Neuronal stem cell (in vitro differentiated cells): Measurements from ENCODE around the gene RSAD1.

Source experiments
- DNase-seq: peaks from one replicate; pipeline ENCODE4 v3.0.0-alpha.2; 2013; ENCODE audit warnings: low spot score
- H2AFZ ChIP-seq: one replicate; pipeline ENCODE4 v1.6.1; 2013; ENCODE audit warnings: mild to moderate bottlenecking, low read length, inconsistent platforms
- H2AK5ac ChIP-seq: 2 replicates; pipeline ENCODE4 v1.6.1; 2013; ENCODE audit warnings: low read depth, mild to moderate bottlenecking, inconsistent platforms, low read length, moderate library complexity, mixed read lengths
- H2BK120ac ChIP-seq: 2 replicates; pipeline ENCODE4 v1.6.1; 2013; ENCODE audit warnings: low read depth, mild to moderate bottlenecking, inconsistent platforms, low read length, moderate library complexity, mixed read lengths
- H2BK12ac ChIP-seq: one replicate; pipeline ENCODE4 v1.6.1; 2013; ENCODE audit warnings: low read length, inconsistent platforms
- H2BK15ac ChIP-seq: 2 replicates; pipeline ENCODE4 v1.6.1; 2013; ENCODE audit warnings: mild to moderate bottlenecking, low read length, inconsistent platforms, mixed read lengths
- H2BK5ac ChIP-seq: one replicate; pipeline ENCODE4 v1.6.1; 2013; ENCODE audit warnings: inconsistent platforms, mild to moderate bottlenecking, low read length, moderate library complexity
- H3K14ac ChIP-seq: one replicate; pipeline ENCODE4 v1.6.1; 2013; ENCODE audit warnings: low read length, inconsistent platforms
- H3K18ac ChIP-seq: 2 replicates; pipeline ENCODE4 v1.6.1; 2013; ENCODE audit warnings: low read length, inconsistent platforms
- H3K23ac ChIP-seq: 2 replicates; pipeline ENCODE4 v1.6.1; 2013; ENCODE audit warnings: low read depth, mild to moderate bottlenecking, mixed read lengths, low read length, inconsistent platforms; ENCODE audit not compliant: poor library complexity
- H3K27ac ChIP-seq: replicated peaks from 3 replicates; pipeline ENCODE4 v1.5.1; 2013; ENCODE audit warnings: low read length, inconsistent platforms
- H3K27me3 ChIP-seq, 3 experiments: 2 replicates each; pipeline ENCODE4 v1.6.1; 2013; ENCODE audit warnings: low read length in 3 of 3, mild to moderate bottlenecking in 2 of 3, inconsistent platforms in 1 of 3, low read depth in 1 of 3, mixed read lengths in 1 of 3, moderate library complexity in 1 of 3; ENCODE audit not compliant: control insufficient read depth in 3 of 3, insufficient read depth in 3 of 3
- H3K36me3 ChIP-seq, 2 donors: replicated peaks in 1 of 2; 2 replicates each; pipeline ENCODE4 v1.6.1; 2013; ENCODE audit warnings: low read length in 2 of 2; ENCODE audit not compliant: control insufficient read depth in 2 of 2, insufficient read depth in 2 of 2
- H3K4ac ChIP-seq: 2 replicates; pipeline ENCODE4 v1.6.1; 2013; ENCODE audit warnings: inconsistent platforms, mild to moderate bottlenecking, low read length, moderate library complexity
- H3K4me1 ChIP-seq, 2 donors: 1 replicate in 1 of 2; 2 replicates in 1 of 2; pipeline ENCODE4 v1.6.1; 2013; ENCODE audit warnings: low read length in 2 of 2, low read depth in 1 of 2; ENCODE audit not compliant: control insufficient read depth in 2 of 2, insufficient read depth in 1 of 2
- H3K4me2 ChIP-seq: one replicate; pipeline ENCODE4 v1.6.1; 2013; ENCODE audit warnings: mild to moderate bottlenecking, low read length, inconsistent platforms; ENCODE audit not compliant: insufficient read depth, poor library complexity, severe bottlenecking
- H3K4me3 ChIP-seq, 2 donors: 2 replicates each; pipeline ENCODE4 v1.5.1; 2013; ENCODE audit warnings: low read length in 2 of 2, mild to moderate bottlenecking in 2 of 2, inconsistent platforms in 1 of 2, moderate library complexity in 1 of 2
- H3K79me1 ChIP-seq: one replicate; pipeline ENCODE4 v1.6.1; 2013; ENCODE audit warnings: low read depth, mild to moderate bottlenecking, inconsistent platforms, low read length, moderate library complexity
- H3K9ac ChIP-seq: one replicate; pipeline ENCODE4 v1.6.1; 2013; ENCODE audit warnings: mild to moderate bottlenecking, low read depth, low read length, inconsistent platforms; ENCODE audit not compliant: poor library complexity
- H3K9me3 ChIP-seq, 2 donors: replicated peaks in 1 of 2; 2 replicates each; pipeline versions ENCODE3 to v1.6.1; 2013; ENCODE audit warnings: low read length in 2 of 2, mild to moderate bottlenecking in 2 of 2, inconsistent platforms in 1 of 2, low read depth in 1 of 2, mixed read lengths in 1 of 2, moderate library complexity in 1 of 2; ENCODE audit not compliant: control insufficient read depth in 2 of 2, insufficient read depth in 1 of 2
- H4K8ac ChIP-seq: one replicate; pipeline ENCODE4 v1.6.1; 2013; ENCODE audit warnings: low read depth, mild to moderate bottlenecking, inconsistent platforms, low read length, moderate library complexity
- H4K91ac ChIP-seq: one replicate; pipeline ENCODE4 v1.6.1; 2013; ENCODE audit warnings: low read length, low read depth, mild to moderate bottlenecking, inconsistent platforms; ENCODE audit not compliant: poor library complexity
- WGBS, 2 donors: extraction: QIAGEN DNeasy Blood & Tissue Kit; methylation state at CpG; one replicate each; pipeline ENCODE4 v1.1.7; 2013; ENCODE audit warnings: missing lambda C conversion rate in 2 of 2, mixed read lengths in 1 of 2; ENCODE audit not compliant: insufficient read length in 2 of 2, insufficient replicate concordance in 1 of 2; ENCODE audit errors: extremely low coverage in 2 of 2; 5-methylcytosine and 5-hydroxymethylcytosine counted together

Gene RSAD1

GRCh38 chr17:50458701-50459676 is 19.7 kb upstream of the RSAD1 start:
- no peak overlapping the region for H2BK120ac ChIP-seq
- no peaks in the 10 kb centered on the region for H3K9me3 ChIP-seq
- DNase-seq = no peak

GRCh38 chr17:50459756-50460155 is 18.9 kb upstream of the RSAD1 start:
- Histone ChIP-seq H2BK5ac (no peak overlapping the region), H3K4me3 (no peak overlapping the region), H2BK120ac (no peak overlapping the region), H3K9ac (no peak overlapping the region), H3K27me3 (peaks cover 0 to 18% (median 0%) of the 10 kb centered on the region in 3 experiments), H3K4me2 (no peak overlapping the region), H4K91ac (no peak overlapping the region), H2AK5ac (no peak overlapping the region), H3K4ac (no peak overlapping the region), H3K18ac (no peak overlapping the region), H2BK12ac (no peak overlapping the region), H3K36me3 (no peaks in the 10 kb centered on the region), H3K14ac (no peak overlapping the region), H2AFZ (no peak overlapping the region), H3K23ac (no peak overlapping the region), H3K9me3 (no peaks in the 10 kb centered on the region), H2BK15ac (no peak overlapping the region), H3K79me1 (no peaks in the 10 kb centered on the region), H3K4me1 (no peaks in the 10 kb centered on the region), H4K8ac (no peak overlapping the region), H3K27ac (no peak overlapping the region)
- no CpG with 5 or more reads among the region's 4 CpGs for WGBS, 2 donors
- no peak for DNase-seq

More at GRCh38 chr17:50458701-50459676, 19.7 kb upstream of the RSAD1 start:
- no peak overlapping the region for H3K23ac ChIP-seq
- no peak overlapping the region for H3K4ac ChIP-seq
- WGBS, 2 donors = no CpG with 5 or more reads among the region's 16 CpGs
- H2BK12ac ChIP-seq = no peak overlapping the region
- H3K4me3 ChIP-seq = no peak overlapping the region
- H3K4me1 ChIP-seq = no peaks in the 10 kb centered on the region
- H3K27ac ChIP-seq = no peak overlapping the region
- H3K18ac ChIP-seq = no peak overlapping the region
- no peaks in the 10 kb centered on the region for H3K79me1 ChIP-seq
- no peak overlapping the region for H4K8ac ChIP-seq
- H4K91ac ChIP-seq = no peak overlapping the region
- no peak overlapping the region for H3K9ac ChIP-seq
- no peak overlapping the region for H2AK5ac ChIP-seq
- no peak overlapping the region for H3K4me2 ChIP-seq
- peaks cover 0 to 18% (median 0%) of the 10 kb centered on the region in 3 experiments for H3K27me3 ChIP-seq
- no peak overlapping the region for H2BK15ac ChIP-seq
- H2BK5ac ChIP-seq = no peak overlapping the region
- no peaks in the 10 kb centered on the region for H3K36me3 ChIP-seq
- no peak overlapping the region for H2AFZ ChIP-seq
- H3K14ac ChIP-seq = no peak overlapping the region

- no peak for DNase-seq
These were observed 17.7 kb upstream of the RSAD1 start for GRCh38 chr17:50460831-50461526.

More at GRCh38 chr17:50460831-50461526, 17.7 kb upstream of the RSAD1 start:
- Histone ChIP-seq H2BK120ac (no peak overlapping the region), H2AK5ac (no peak overlapping the region), H2AFZ (no peak overlapping the region), H3K23ac (peak overlapping the region; percentile 70), H3K27me3 (peaks cover 0 to 18% (median 0%) of the 10 kb centered on the region in 3 experiments), H3K4me2 (no peak overlapping the region), H2BK5ac (no peak overlapping the region), H3K36me3 (no peaks in the 10 kb centered on the region), H3K4ac (no peak overlapping the region), H3K14ac (peak overlapping the region; percentile 63), H2BK12ac (no peak overlapping the region), H3K18ac (peak overlapping the region; percentile 13), H2BK15ac (no peak overlapping the region), H3K79me1 (no peaks in the 10 kb centered on the region), H3K4me3 (no peak overlapping the region), H3K27ac (no peak overlapping the region), H3K4me1 (no peaks in the 10 kb centered on the region), H4K8ac (no peak overlapping the region), H4K91ac (no peak overlapping the region), H3K9ac (no peak overlapping the region), H3K9me3 (peaks cover 0 to 2% of the 10 kb centered on the region in 2 donors)
- no CpG with 5 or more reads among the region's 9 CpGs for WGBS, 2 donors
